Right kidney (tissue), 9 donors: ENCODE data around the gene SLC37A4.
"Not testable (repeated sequence)": the region's sequence is repeated elsewhere in the genome, so short reads cannot be mapped to it uniquely, and the experiment has no call there.

Experiments used
- DNase-seq: peaks from one replicate; pipeline ENCODE4 v3.0.0-alpha.2; 2016
- long read RNA-seq, 8 donors: transcript quantifications; one replicate each; lab custom pipeline, GENCODE V29; 2026

SLC37A4 gene
- long read RNA-seq, donor 1, transcript SLC37A4-210 (9 exons, 2,040 nt), result major isoform, 9 of 51 reads
- long read RNA-seq, donor 1, partial matches to known transcripts, result 39 of 51 reads
- long read RNA-seq, donor 1, other reads (novel, unspliced or antisense), result 0 of 51 reads
- long read RNA-seq, donor 2, transcript SLC37A4-210 (9 exons, 2,040 nt), result major isoform, 9 of 41 reads
- long read RNA-seq, donor 2, partial matches to known transcripts, result 31 of 41 reads
- long read RNA-seq, donor 2, other reads (novel, unspliced or antisense), result 0 of 41 reads
- long read RNA-seq, donor 3, transcript SLC37A4-210 (9 exons, 2,040 nt), result major isoform, 6 of 7 reads
- long read RNA-seq, donor 3, partial matches to known transcripts, result 0 of 7 reads
- long read RNA-seq, donor 3, other reads (novel, unspliced or antisense), result 0 of 7 reads
- long read RNA-seq, donor 4, transcript SLC37A4-210 (9 exons, 2,040 nt), result major isoform, 6 of 20 reads
- long read RNA-seq, donor 4, partial matches to known transcripts, result 14 of 20 reads
- long read RNA-seq, donor 4, other reads (novel, unspliced or antisense), result 0 of 20 reads
- long read RNA-seq, donor 5, transcript SLC37A4-210 (9 exons, 2,040 nt), result major isoform, 9 of 44 reads
- long read RNA-seq, donor 5, partial matches to known transcripts, result 30 of 44 reads
- long read RNA-seq, donor 5, other reads (novel, unspliced or antisense), result 0 of 44 reads
- long read RNA-seq, donor 6, transcript SLC37A4-210 (9 exons, 2,040 nt), result major isoform, 11 of 39 reads
- long read RNA-seq, donor 6, partial matches to known transcripts, result 23 of 39 reads
- long read RNA-seq, donor 6, other reads (novel, unspliced or antisense), result 0 of 39 reads
- long read RNA-seq, donor 7, full-length matches to known transcripts, result 20 of 55 reads
- long read RNA-seq, donor 7, partial matches to known transcripts, result 35 of 55 reads
- long read RNA-seq, donor 7, other reads (novel, unspliced or antisense), result 0 of 55 reads
- long read RNA-seq, donor 8, transcript SLC37A4-210 (9 exons, 2,040 nt), result major isoform, 10 of 39 reads
- long read RNA-seq, donor 8, partial matches to known transcripts, result 25 of 39 reads
- long read RNA-seq, donor 8, other reads (novel, unspliced or antisense), result 0 of 39 reads

- peak; percentile 86 for DNase-seq
Observed at GRCh38 chr11:119030329-119031047, at the start of gene SLC37A4. Gene SLC37A4 (minus strand): TSS chr11:119030877.

- no peak for DNase-seq
Observed at GRCh38 chr11:119078675-119079420, 48.2 kb upstream of the SLC37A4 start.

- DNase-seq, result no peak
Observed at GRCh38 chr11:119077839-119078238, 47.2 kb upstream of the SLC37A4 start.

GRCh38 chr11:119067371-119068222, 36.9 kb upstream of the SLC37A4 start, which contains the start of gene VPS11:
Gene VPS11 (plus strand): TSS chr11:119067818. CDS start chr11:119067824, 6 bp downstream.
- peak; percentile 87 for DNase-seq

- no peak for DNase-seq
Observed at GRCh38 chr11:119065369-119065768, 34.7 kb upstream of the SLC37A4 start.

GRCh38 chr11:119062779-119063178, 32.1 kb upstream of the SLC37A4 start:
- DNase-seq, result no peak

GRCh38 chr11:119061256-119061655, 30.6 kb upstream of the SLC37A4 start:
- no peak for DNase-seq

- not testable (repeated sequence) for DNase-seq
Observed at GRCh38 chr11:119059128-119059527, 28.5 kb upstream of the SLC37A4 start.

- DNase-seq, result peak; percentile 92
Observed at GRCh38 chr11:119057000-119057769, 26.5 kb upstream of the SLC37A4 start, which contains the start of gene HYOU1. Gene HYOU1 (minus strand): TSS chr11:119057205. CDS start chr11:119056160, 1,045 bp downstream.

GRCh38 chr11:119056421-119056999, 25.8 kb upstream of the SLC37A4 start:
- DNase-seq, result peak; percentile 85

- DNase-seq, result peak; percentile 6
Observed at GRCh38 chr11:119055901-119056300, 25.2 kb upstream of the SLC37A4 start.

- DNase-seq, result no peak
Observed at GRCh38 chr11:119054418-119054817, 23.7 kb upstream of the SLC37A4 start.

- no peak for DNase-seq
Observed at GRCh38 chr11:119052163-119052814, 21.6 kb upstream of the SLC37A4 start.

GRCh38 chr11:119051440-119052162, 20.9 kb upstream of the SLC37A4 start:
- DNase-seq, result no peak

GRCh38 chr11:119049081-119049480, 18.4 kb upstream of the SLC37A4 start:
- DNase-seq, result no peak

- no peak for DNase-seq
Observed at GRCh38 chr11:119048644-119049043, 18.0 kb upstream of the SLC37A4 start.

- no peak for DNase-seq
Observed at GRCh38 chr11:119047205-119047604, 16.5 kb upstream of the SLC37A4 start.

GRCh38 chr11:119046489-119046888, 15.8 kb upstream of the SLC37A4 start:
- no peak for DNase-seq
